ENCODE data around the gene SGSH.

DNA sequence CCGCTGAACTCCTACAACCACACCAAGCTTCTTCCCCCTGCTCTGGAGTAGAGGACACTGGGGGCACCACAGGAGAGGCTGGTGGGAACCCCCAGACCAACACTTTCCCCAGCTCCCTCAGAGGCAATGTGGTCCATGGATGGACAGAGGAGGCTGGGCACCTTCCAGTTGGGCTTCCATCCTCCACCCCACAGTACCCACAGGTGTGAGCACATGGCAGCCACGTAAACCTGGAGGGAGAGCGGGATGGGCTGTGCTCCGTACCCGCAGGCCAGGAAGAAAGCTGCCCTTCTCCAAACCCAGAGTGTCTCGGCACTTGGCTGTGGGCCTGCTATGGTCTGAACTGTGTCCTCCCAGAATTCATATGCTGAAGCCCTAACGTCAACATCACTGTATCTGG lies 1.7 kb downstream of the SGSH start:
- no peak for TF ChIP-seq EZH2 (IDR thresholded peaks at IDR 0.05; ENCODE audit: borderline replicate concordance, low read length)
- TF ChIP-seq, protein P1, sequence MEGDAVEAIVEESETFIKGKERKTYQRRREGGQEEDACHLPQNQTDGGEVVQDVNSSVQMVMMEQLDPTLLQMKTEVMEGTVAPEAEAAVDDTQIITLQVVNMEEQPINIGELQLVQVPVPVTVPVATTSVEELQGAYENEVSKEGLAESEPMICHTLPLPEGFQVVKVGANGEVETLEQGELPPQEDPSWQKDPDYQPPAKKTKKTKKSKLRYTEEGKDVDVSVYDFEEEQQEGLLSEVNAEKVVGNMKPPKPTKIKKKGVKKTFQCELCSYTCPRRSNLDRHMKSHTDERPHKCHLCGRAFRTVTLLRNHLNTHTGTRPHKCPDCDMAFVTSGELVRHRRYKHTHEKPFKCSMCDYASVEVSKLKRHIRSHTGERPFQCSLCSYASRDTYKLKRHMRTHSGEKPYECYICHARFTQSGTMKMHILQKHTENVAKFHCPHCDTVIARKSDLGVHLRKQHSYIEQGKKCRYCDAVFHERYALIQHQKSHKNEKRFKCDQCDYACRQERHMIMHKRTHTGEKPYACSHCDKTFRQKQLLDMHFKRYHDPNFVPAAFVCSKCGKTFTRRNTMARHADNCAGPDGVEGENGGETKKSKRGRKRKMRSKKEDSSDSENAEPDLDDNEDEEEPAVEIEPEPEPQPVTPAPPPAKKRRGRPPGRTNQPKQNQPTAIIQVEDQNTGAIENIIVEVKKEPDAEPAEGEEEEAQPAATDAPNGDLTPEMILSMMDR (IDR thresholded peaks at IDR 0.05; ENCODE audit: low read length), result no peak
